ENCODE measurements around the gene TCF4.

- no peak for TF ChIP-seq CTCF (IDR thresholded peaks at IDR 0.05; ENCODE audit: low read depth, low read length, poor library complexity, severe bottlenecking)
- TF ChIP-seq EZH2phosphoT487 (IDR thresholded peaks at IDR 0.05; ENCODE audit: borderline replicate concordance, low read length): no peak
These were observed 30.8 kb downstream of the TCF4 start for GRCh38 chr18:55557211-55557610.

Data from DOHH2 (cell line).